ENCODE measurements around the gene GPS2.
A peak's percentile ranks its signal among the peaks of the same experiment; 100 is the strongest.

GPS2 gene

DNA sequence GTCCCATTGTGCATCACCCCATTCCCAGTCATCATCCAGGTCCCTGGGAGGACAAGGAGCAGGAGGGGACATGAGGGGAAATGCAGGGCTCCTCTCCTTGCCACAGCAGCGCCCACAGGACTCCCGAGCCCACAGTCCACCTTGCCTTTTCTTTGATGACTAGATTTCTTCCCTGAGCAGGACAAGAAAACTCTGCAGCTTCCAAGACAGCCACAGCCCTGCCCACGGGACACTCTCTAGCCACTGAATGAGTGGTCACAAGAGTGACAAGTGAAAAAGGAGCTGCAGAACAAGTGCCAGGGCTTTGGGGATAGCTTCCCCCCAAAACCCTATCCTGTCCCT is 9.2 kb upstream of the GPS2 start:
- TF ChIP-seq, protein P1, sequence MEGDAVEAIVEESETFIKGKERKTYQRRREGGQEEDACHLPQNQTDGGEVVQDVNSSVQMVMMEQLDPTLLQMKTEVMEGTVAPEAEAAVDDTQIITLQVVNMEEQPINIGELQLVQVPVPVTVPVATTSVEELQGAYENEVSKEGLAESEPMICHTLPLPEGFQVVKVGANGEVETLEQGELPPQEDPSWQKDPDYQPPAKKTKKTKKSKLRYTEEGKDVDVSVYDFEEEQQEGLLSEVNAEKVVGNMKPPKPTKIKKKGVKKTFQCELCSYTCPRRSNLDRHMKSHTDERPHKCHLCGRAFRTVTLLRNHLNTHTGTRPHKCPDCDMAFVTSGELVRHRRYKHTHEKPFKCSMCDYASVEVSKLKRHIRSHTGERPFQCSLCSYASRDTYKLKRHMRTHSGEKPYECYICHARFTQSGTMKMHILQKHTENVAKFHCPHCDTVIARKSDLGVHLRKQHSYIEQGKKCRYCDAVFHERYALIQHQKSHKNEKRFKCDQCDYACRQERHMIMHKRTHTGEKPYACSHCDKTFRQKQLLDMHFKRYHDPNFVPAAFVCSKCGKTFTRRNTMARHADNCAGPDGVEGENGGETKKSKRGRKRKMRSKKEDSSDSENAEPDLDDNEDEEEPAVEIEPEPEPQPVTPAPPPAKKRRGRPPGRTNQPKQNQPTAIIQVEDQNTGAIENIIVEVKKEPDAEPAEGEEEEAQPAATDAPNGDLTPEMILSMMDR (conservative IDR thresholded peaks at IDR 0.05; ENCODE audit: low read depth, low read length): no peak
- no peak for DNase-seq (ENCODE audit: low read depth)
- no peak overlapping the region for H3K4me3 ChIP-seq (ENCODE audit: low read length)

GRCh38 chr17:7323731-7324437 is 8.7 kb upstream of the GPS2 start:
- H3K4me3 ChIP-seq (ENCODE audit: low read length): no peak overlapping the region
- DNase-seq (ENCODE audit: low read depth): no peak
- TF ChIP-seq, protein P1 (conservative IDR thresholded peaks at IDR 0.05; ENCODE audit: low read depth, low read length): peak; percentile 96

DNA sequence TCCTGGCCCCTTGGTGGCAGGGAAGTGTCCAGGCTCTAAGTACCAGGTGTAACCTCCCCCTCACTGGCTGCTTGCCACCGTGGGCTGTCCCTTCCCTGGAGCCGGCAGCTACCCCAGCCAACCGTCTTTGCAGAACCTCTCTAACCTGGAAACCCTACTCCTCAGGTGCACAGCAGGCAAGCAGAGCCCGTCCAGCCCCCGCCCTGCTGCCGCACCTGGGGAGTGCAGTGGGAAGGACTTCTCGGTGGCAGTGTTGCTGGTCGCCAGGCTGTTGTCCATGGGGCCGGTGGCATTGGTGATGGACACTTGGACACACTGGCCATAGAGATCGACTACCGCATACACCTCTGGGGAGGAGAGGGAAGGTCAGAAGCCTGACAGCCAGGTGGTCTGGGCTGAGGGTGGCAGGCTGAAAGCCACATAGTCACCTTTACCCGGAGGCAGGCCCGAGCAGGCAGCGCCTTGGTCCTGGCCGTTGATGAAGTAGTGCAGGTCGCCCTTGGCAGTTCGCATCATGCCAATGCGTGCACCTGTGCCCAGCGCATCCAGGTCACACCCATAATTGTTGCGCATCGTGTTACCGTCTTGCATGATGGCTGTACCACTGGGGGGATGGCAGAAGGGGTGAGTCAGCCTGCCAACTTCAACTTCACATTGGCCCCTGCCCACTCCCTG is 7.5 kb upstream of the GPS2 start:
- DNase-seq (ENCODE audit: low read depth): no peak
- TF ChIP-seq, protein P1 (conservative IDR thresholded peaks at IDR 0.05; ENCODE audit: low read depth, low read length): no peak
- no peak overlapping the region for H3K4me3 ChIP-seq (ENCODE audit: low read length)

DNA sequence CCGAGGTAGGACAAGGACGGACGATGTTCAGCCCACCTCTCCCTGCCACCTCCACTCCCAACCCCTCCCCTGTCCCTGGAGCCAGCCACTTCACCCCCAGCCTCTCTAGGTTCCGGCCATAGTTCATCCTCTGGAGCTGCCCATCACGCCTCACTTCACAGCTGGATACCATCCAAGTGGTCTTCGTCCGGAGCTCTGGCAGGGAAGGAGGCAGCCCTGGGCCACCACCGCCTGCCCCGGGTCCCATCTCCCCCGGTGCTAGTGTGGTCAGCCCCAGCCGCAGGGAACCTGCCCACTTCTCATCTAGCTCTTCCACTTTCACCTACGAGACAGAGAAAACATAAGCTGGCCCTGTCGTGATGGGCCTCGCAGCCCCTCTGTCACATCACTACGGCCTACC is 6.3 kb upstream of the GPS2 start:
- no peak overlapping the region for H3K4me3 ChIP-seq (ENCODE audit: low read length)
- no peak for DNase-seq (ENCODE audit: low read depth)
- TF ChIP-seq, protein P1 (conservative IDR thresholded peaks at IDR 0.05; ENCODE audit: low read depth, low read length): no peak

- TF ChIP-seq, protein P1 (conservative IDR thresholded peaks at IDR 0.05; ENCODE audit: low read depth, low read length): no peak
- DNase-seq (ENCODE audit: low read depth): no peak
- H3K4me3 ChIP-seq (ENCODE audit: low read length): no peak overlapping the region
Measured at GRCh38 chr17:7318121-7318860, 3.1 kb upstream of the GPS2 start.

GRCh38 chr17:7317161-7317803 is 2.1 kb upstream of the GPS2 start:
- TF ChIP-seq, protein P1 (conservative IDR thresholded peaks at IDR 0.05; ENCODE audit: low read depth, low read length): no peak
- H3K4me3 ChIP-seq (ENCODE audit: low read length): no peak overlapping the region
- DNase-seq (ENCODE audit: low read depth): no peak

Measured in retinal pigment epithelial cell (primary cell).